GM12878 (cell line): ENCODE measurements around the gene DNAJC11.

ENCODE experiments used
- CHD1 ChIP-seq: IDR thresholded peaks from 2 replicates; pipeline ENCODE4 v1.6.1; 2012; ENCODE audit warnings: low read depth, low read length, improper control_type of control experiment
- CHD2 ChIP-seq: IDR thresholded peaks from 2 replicates; pipeline ENCODE4 v1.6.1; 2011; ENCODE audit warnings: low read depth, low read length, improper control_type of control experiment, borderline replicate concordance
- CTCF ChIP-seq, 3 experiments: IDR thresholded peaks in 2 of 3; conservative IDR thresholded peaks in 1 of 3; 2 replicates each; pipeline ENCODE4 v1.5.1; 2011; ENCODE audit warnings: low read depth in 3 of 3, low read length in 3 of 3, mild to moderate bottlenecking in 3 of 3, control low read depth in 2 of 3, moderate library complexity in 2 of 3, inconsistent platforms in 1 of 3, mixed read lengths in 1 of 3; ENCODE audit not compliant: control insufficient read depth in 2 of 3, insufficient read depth in 1 of 3; ENCODE audit errors: extremely low read depth in 1 of 3
- EP300 ChIP-seq, 2 experiments: fragments of 150-350 bp in 1 of 2; IDR thresholded peaks; 2 replicates each; pipeline ENCODE4 v1.6.1; 2011 to 2012; ENCODE audit warnings: low read depth in 2 of 2, low read length in 2 of 2, borderline replicate concordance in 1 of 2, improper control_type of control experiment in 1 of 2, inconsistent platforms in 1 of 2; ENCODE audit not compliant: control insufficient read depth in 1 of 2
- GABPA ChIP-seq: IDR thresholded peaks from 2 replicates; pipeline ENCODE4 v1.6.1; 2014; ENCODE audit warnings: antibody characterized with exemption, low read depth, mild to moderate bottlenecking, inconsistent platforms
- NFIC ChIP-seq: IDR thresholded peaks from 2 replicates; pipeline ENCODE4 v1.6.1; 2012; ENCODE audit warnings: low read depth, mild to moderate bottlenecking, inconsistent platforms, low read length, moderate library complexity
- POLR2AphosphoS5 ChIP-seq: IDR thresholded peaks from 2 replicates; pipeline ENCODE4 v1.6.1; 2011; ENCODE audit warnings: mild to moderate bottlenecking, low read length, inconsistent platforms
- SUZ12 ChIP-seq: fragments of 200-600 bp; sonication (generic); IDR thresholded peaks from one replicate; pipeline ENCODE4 v1.6.1; 2018; ENCODE audit warnings: antibody characterized with exemption, mild to moderate bottlenecking; ENCODE audit not compliant: unreplicated experiment
- TARDBP ChIP-seq: IDR thresholded peaks from 2 replicates; pipeline ENCODE4 v1.6.1; 2016; ENCODE audit warnings: borderline replicate concordance
- YY1 ChIP-seq: IDR thresholded peaks from 2 replicates; pipeline ENCODE4 v1.6.1; 2011; ENCODE audit warnings: low read depth, mild to moderate bottlenecking, low read length
- ZNF207 ChIP-seq: fragments of 450-650 bp; IDR thresholded peaks from 2 replicates; pipeline ENCODE4 v1.6.1; 2014; ENCODE audit warnings: antibody characterized with exemption, mild to moderate bottlenecking, borderline replicate concordance
- ZNF274 ChIP-seq: IDR thresholded peaks from one replicate; pipeline ENCODE4 v1.8.0; 2011; ENCODE audit not compliant: insufficient read length, insufficient read depth
- ZNF687 ChIP-seq: fragments of 450-650 bp; IDR thresholded peaks from 2 replicates; pipeline ENCODE4 v1.6.1; 2017; ENCODE audit warnings: mild to moderate bottlenecking, moderate library complexity
- TF ChIP-seq, protein P1 (sequence below): IDR thresholded peaks from 2 replicates; pipeline ENCODE4 v1.6.1; 2011; ENCODE audit warnings: low read depth, mild to moderate bottlenecking, low read length, moderate library complexity, borderline replicate concordance; ENCODE audit errors: extremely low read depth

- no peak for TF ChIP-seq CTCF (IDR thresholded peaks at IDR 0.05 in 2 of 3, conservative IDR thresholded peaks at IDR 0.05 in 1 of 3; ENCODE audit: control insufficient read depth in 2 of 3, extremely low read depth in 1 of 3, insufficient read depth in 1 of 3, low read depth in 3 of 3, low read length in 3 of 3)
- TF ChIP-seq GABPA: no peak
- no peak for TF ChIP-seq YY1
- TF ChIP-seq TARDBP: no peak
- no peak for TF ChIP-seq ZNF687
- TF ChIP-seq EP300 (IDR thresholded peaks at IDR 0.05; ENCODE audit: borderline replicate concordance in 1 of 2, control insufficient read depth in 1 of 2, low read depth in 2 of 2, low read length in 2 of 2): no peak
- TF ChIP-seq ZNF207: no peak
- TF ChIP-seq, protein P1, sequence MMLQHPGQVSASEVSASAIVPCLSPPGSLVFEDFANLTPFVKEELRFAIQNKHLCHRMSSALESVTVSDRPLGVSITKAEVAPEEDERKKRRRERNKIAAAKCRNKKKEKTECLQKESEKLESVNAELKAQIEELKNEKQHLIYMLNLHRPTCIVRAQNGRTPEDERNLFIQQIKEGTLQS: no peak
- no peak for TF ChIP-seq CHD1
- TF ChIP-seq SUZ12: no peak
- no peak for TF ChIP-seq ZNF274
- no peak for TF ChIP-seq CHD2
- TF ChIP-seq NFIC: no peak
- TF ChIP-seq POLR2AphosphoS5: no peak
Observed at GRCh38 chr1:6658359-6659060, 43.1 kb downstream of the DNAJC11 start.
